ENCODE data around the gene SASH1.

DNA sequence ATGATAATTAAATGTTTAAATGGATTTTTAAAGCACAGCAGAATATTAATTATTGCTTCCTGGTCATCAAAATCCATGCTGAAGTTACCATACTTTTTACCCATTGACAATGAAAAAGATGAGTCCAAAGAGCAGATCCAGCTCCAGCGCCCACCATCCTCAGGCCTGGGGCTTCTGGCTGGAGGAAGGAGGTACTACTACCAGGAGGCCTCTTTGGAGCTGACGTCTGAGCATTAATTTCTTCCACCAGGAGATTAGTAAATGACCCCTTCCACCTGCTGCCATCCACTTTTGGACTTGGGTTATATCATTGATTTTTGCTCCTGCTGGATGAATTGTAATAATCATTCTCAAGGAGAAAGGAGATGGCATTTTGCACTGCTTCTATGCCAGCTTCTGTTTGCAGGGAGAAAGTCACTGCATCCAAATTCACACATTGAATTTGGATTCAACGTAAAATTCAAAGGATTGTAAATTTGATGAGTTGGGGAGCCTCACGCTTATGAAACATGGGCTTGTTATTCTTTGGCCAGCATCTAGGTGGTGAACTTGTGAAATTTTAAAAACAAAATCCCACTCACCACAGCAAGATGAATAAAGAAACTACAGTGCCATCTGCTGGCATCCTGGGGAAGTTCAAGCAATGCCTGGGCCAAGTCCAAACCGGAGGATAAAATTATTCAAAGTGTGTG lies 121.8 kb downstream of the SASH1 start:
- no peak for TF ChIP-seq EZH2 (IDR thresholded peaks at IDR 0.05; ENCODE audit: borderline replicate concordance, low read depth, low read length, severe bottlenecking)
- TF ChIP-seq, protein P1, sequence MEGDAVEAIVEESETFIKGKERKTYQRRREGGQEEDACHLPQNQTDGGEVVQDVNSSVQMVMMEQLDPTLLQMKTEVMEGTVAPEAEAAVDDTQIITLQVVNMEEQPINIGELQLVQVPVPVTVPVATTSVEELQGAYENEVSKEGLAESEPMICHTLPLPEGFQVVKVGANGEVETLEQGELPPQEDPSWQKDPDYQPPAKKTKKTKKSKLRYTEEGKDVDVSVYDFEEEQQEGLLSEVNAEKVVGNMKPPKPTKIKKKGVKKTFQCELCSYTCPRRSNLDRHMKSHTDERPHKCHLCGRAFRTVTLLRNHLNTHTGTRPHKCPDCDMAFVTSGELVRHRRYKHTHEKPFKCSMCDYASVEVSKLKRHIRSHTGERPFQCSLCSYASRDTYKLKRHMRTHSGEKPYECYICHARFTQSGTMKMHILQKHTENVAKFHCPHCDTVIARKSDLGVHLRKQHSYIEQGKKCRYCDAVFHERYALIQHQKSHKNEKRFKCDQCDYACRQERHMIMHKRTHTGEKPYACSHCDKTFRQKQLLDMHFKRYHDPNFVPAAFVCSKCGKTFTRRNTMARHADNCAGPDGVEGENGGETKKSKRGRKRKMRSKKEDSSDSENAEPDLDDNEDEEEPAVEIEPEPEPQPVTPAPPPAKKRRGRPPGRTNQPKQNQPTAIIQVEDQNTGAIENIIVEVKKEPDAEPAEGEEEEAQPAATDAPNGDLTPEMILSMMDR (IDR thresholded peaks at IDR 0.05; ENCODE audit: borderline replicate concordance, extremely low read depth, low read length, poor library complexity, severe bottlenecking): peak; percentile 98
